NCI-H748 (cell line): ENCODE measurements around the gene CIT.

Experiments used
- DNase-seq: peaks from one replicate; lab custom pipeline; 2025; ENCODE audit not compliant: unreplicated experiment; lab: John Stamatoyannopoulos, UW

CIT gene

DNA sequence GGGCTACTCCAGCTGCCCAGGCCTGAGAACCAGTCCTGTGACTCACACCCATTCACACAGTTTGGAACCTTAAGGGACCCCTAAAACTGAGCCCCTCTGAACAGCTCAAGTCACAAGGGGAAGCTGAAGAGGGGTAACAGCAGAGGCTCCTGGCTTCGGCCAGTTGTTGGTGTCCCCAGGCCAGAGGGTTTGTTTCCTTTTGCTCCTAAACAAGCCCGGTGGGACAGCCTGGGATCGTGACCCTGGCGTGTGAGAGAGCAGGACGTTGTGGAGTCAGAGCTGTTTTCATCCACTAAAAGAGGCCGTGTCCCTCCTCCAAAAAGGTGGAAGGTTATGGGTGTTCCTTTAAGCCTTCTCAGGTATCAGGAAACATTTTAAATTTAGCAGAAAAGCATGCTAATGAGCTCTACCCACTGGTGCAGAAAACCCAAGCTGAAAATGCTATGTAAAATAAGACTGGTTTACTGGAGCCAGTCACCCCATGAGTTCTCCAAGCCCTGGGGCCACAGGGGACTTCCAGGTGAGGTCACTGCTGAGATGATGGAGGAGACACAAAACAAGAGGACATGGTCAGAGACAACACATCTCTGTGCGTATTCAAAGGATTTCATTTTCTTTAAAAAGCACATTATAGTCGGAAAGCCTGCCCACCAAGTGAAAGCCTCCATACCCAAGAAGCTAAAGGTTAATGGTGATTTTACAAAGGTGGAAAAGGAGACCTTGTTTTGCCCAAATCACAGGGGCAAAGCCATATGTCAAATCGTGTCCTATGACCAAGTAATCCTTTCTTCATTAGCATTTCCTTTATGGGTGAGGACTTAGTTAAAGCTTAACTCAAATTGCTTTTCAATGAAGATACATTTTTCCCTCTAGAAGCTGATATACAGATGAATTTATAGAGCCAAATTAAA is 195.1 kb downstream of the CIT start:
- DNase-seq = no peak

- DNase-seq = no peak
Observed at GRCh38 chr12:119681111-119681510, 196.0 kb downstream of the CIT start.

DNA sequence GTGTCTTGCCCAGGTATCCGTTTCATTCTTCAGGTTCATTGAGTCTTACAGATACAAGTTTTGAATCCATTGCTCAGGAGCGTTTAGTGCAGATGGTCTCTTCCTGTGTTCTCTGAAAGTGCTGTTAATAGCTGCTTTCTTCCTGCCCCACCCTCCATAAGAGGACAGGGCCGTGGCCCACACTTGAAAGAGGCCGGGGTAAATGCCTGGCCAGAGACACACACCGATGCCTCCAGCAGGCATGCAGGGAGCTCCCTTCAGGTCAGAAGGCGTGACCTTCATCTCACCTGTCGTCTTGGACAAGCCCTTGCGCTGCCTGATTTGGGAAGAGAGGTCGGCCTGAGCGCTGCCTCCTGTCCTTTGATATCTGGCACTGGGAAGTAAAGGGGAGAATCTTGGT is 197.6 kb downstream of the CIT start:
- DNase-seq = peak; percentile 32

- peak; percentile 69 for DNase-seq
Observed at GRCh38 chr12:119679081-119679480, 198.0 kb downstream of the CIT start.

DNA sequence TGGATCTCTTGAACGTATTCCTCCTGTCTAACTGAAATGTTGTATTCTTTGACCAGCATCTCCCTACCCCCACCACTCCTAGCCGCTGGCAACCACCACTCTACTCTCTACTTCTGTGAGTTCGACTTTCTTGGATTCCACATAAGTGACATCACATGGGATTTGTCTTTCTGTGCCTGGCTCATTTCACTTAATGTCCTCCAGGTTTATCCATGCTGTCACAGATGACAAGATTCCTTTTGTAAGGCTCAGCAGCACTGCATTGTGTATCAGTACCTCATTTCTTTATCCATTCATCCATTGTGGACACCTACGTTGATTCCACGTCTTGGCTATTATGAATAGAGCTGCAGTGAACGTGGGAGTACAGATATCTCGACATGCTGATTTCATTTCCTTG is 198.7 kb downstream of the CIT start:
- DNase-seq = no peak

GRCh38 chr12:119676573-119676972 is 200.5 kb downstream of the CIT start:
- no peak for DNase-seq

GRCh38 chr12:119676022-119676421 is 201.1 kb downstream of the CIT start:
- DNase-seq = no peak

- no peak for DNase-seq
Observed at GRCh38 chr12:119674560-119674959, 202.6 kb downstream of the CIT start.

- DNase-seq = no peak
Observed at GRCh38 chr12:119673634-119674033, 203.5 kb downstream of the CIT start.

- DNase-seq = no peak
Observed at GRCh38 chr12:119672194-119672593, 204.9 kb downstream of the CIT start.

DNA sequence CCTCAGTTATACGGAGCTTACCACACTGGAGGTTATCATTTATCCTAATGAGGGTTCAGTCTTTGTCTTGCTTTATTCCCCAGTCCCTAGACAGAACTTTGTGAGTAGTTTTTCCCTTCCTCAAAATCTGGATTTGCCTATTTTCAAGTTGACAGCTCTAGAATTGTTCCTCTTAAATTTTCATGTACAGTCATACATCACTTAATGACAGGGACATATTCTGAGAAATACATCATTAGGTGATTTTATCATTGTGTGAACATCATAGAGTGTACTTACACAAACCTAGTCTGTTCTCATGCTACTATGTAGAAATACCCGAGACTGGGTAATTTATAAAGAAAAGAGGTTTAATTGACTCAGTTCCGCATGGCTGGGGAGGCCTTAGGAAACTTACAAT is 206.1 kb downstream of the CIT start:
- DNase-seq = no peak

- DNase-seq = no peak
Observed at GRCh38 chr12:119669744-119670472, 207.2 kb downstream of the CIT start.

- no peak for DNase-seq
Observed at GRCh38 chr12:119668324-119668841, 208.7 kb downstream of the CIT start.

DNA sequence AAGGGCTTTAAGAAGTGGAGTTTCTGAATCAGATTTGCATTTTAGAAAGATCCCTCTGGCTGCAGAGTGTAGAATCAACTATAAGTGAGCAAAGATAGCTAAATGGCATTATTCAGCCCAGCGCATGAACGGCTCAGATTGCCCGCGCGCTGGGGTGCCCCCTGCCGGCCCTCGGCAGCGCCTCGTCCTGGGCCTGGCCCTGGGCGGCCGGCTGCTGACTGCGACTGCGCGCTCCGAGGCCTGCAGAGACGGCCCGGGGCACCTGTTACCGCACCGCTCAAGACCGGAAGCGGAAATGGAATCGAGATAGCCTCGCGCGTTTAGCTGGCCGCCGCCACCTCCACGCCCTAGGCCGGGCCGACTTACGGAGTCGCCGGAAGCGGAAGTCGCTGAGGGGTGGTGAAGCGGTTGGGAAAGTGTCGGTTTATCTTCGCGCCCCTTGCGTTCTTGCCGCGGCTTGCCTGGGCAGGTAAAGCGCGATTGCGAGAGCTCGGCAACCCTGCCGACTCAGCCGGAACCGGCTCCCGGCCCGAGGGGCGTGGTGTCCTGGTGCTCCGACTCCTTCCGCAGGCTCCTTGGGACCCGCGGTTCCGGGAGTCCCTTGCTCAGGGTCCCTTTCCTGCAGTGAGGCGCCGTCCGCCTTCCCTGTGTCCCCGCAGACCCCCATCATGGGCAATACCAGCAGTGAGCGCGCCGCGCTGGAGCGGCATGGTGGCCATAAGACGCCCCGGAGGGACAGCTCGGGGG is 209.4 kb downstream of the CIT start, which contains the start of gene PRKAB1:
Gene PRKAB1 (plus strand): TSS at position 557 of the 747 bp plus-strand sequence. CDS start 112 bp downstream, at position 669.
- DNase-seq = peak; percentile 99

- no peak for DNase-seq
Observed at GRCh38 chr12:119666900-119667576, 210.1 kb downstream of the CIT start.

GRCh38 chr12:119666226-119666795 is 210.8 kb downstream of the CIT start:
- no peak for DNase-seq

DNA sequence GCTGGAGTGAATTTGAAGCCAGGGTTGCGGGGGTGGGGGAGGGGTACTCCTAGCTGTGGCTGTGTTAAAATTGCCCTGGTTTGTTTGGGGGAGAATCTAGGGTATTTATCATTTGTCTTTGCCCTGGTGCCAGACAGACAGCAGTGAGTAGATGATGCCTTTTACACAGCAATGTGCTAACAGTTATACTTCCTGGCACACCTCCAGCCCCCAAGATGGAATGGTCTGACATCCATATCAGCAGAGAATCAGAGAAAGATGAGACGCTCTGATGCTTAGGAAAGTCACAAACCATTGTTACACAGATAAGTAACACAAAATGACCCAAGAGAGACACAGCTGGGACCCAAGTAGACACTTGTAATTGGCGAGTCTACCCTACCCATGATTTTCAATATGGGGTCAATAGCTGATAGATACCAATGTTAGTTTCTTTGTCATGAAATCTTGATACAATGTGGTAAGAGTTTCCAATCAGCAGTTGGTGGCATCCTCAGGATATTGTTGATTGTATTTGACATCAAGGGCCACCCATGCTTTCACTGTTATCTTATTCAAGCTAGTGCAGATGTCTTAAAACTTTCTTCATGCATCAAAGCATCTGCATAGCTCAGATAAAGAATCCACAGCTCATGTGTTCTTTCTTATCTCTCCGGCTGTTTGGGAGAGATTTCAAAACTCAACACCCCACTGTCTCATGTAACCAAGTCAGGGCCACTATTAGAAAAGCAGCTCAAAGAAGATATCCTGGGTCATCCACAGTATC is 211.8 kb downstream of the CIT start:
- no peak for DNase-seq

GRCh38 chr12:119664642-119665041 is 212.5 kb downstream of the CIT start:
- no peak for DNase-seq

DNA sequence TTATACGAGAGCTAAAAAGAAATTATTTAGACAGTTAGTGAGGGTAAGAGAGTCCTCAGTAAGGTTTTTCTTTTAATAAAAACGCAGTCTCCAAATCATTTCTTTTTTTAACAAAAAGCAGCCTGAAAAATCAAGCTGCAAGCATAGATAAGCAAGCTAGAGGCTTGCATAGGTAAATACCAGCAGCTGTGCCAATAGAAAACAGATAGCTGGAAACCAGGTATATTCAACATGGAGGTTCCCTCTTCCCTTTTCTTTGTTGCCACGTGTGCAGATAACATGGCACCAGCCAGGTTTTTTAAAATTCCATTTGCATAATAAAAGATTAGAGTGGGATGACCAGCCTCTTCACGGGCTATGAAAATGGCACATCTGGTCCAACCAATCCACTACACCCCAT is 215.2 kb downstream of the CIT start:
- DNase-seq = peak; percentile 10
